Measurements from ENCODE around the gene WDR27. TPM values are rescaled to one million over a fixed set of nuclear protein-coding genes. Genes with fewer than 3 reads are reported as not detected.

Gene WDR27
- total RNA-seq, 1 donor from 2014 or later = 16.8 TPM

DNA sequence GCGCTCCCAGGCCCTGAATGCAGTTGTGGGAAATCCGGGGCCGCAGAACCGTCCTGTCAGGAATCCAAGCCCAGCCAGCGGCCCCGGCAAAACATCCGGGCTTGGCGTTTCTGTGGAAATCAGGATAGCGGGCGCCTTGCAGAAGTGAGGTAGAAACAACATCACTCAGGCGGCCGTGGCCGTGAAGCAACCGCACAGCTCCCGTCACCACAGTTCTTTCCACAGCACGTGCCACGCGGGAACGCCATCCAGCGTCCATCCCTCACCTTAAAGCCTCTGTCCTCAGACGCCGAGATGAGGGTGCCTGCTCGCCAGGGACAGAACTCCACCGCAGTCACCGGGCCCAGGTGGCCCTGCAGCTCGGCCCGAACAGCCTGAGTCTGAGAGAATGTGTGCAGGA is 34.1 kb downstream of the WDR27 start:
- Histone ChIP-seq H3K27me3 (ENCODE audit: control insufficient read depth, insufficient read depth, low read length) (no peaks in the 10 kb centered on the region), H3K36me3 (ENCODE audit: control insufficient read depth, insufficient read depth, low read length) (peaks cover 13% of the 10 kb centered on the region), H3K4me3 (ENCODE audit: low read depth, low read length) (no peak overlapping the region)
- TF ChIP-seq, protein P1, sequence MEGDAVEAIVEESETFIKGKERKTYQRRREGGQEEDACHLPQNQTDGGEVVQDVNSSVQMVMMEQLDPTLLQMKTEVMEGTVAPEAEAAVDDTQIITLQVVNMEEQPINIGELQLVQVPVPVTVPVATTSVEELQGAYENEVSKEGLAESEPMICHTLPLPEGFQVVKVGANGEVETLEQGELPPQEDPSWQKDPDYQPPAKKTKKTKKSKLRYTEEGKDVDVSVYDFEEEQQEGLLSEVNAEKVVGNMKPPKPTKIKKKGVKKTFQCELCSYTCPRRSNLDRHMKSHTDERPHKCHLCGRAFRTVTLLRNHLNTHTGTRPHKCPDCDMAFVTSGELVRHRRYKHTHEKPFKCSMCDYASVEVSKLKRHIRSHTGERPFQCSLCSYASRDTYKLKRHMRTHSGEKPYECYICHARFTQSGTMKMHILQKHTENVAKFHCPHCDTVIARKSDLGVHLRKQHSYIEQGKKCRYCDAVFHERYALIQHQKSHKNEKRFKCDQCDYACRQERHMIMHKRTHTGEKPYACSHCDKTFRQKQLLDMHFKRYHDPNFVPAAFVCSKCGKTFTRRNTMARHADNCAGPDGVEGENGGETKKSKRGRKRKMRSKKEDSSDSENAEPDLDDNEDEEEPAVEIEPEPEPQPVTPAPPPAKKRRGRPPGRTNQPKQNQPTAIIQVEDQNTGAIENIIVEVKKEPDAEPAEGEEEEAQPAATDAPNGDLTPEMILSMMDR (IDR thresholded peaks at IDR 0.05; ENCODE audit: insufficient read depth, low read length, severe bottlenecking) = no peak
- DNase-seq (ENCODE audit: low read depth) (no peak), FAIRE-seq (no peak)

- no peaks in the 10 kb centered on the region for H3K27me3 ChIP-seq (ENCODE audit: control insufficient read depth, insufficient read depth, low read length)
- peaks cover 13% of the 10 kb centered on the region for H3K36me3 ChIP-seq (ENCODE audit: control insufficient read depth, insufficient read depth, low read length)
- no peak for FAIRE-seq
- H3K4me3 ChIP-seq (ENCODE audit: low read depth, low read length) = no peak overlapping the region
- TF ChIP-seq, protein P1 (IDR thresholded peaks at IDR 0.05; ENCODE audit: insufficient read depth, low read length, severe bottlenecking) = no peak
- DNase-seq (ENCODE audit: low read depth) = no peak
Observed at GRCh38 chr6:169666441-169666840, 35.4 kb downstream of the WDR27 start.

GRCh38 chr6:169665289-169665688 is 36.5 kb downstream of the WDR27 start:
- no peak overlapping the region for H3K4me3 ChIP-seq (ENCODE audit: low read depth, low read length)
- FAIRE-seq = no peak
- TF ChIP-seq, protein P1 (IDR thresholded peaks at IDR 0.05; ENCODE audit: insufficient read depth, low read length, severe bottlenecking) = no peak
- H3K36me3 ChIP-seq (ENCODE audit: control insufficient read depth, insufficient read depth, low read length) = peaks cover 15% of the 10 kb centered on the region
- no peaks in the 10 kb centered on the region for H3K27me3 ChIP-seq (ENCODE audit: control insufficient read depth, insufficient read depth, low read length)
- peak; percentile 63 for DNase-seq (ENCODE audit: low read depth)

DNA sequence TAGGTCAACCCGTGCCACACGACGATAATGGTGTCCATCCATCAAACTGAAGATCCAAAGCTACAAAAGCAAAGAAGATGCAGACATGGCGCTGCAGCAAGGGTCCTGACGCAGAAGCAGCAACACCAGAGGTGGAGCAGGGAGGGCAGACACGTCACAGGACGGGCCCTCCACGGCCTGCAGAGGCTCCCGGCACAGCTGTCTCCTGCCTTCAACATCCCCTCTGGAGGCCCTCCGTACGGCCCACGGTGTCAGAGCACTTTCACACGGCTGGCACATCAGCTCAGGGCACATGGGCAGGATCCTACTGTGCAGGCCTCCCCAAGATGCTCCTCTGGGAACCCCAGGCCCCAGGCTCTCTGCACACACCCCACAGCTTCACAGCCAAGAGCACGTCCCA is 37.6 kb downstream of the WDR27 start:
- Histone ChIP-seq H3K27me3 (ENCODE audit: control insufficient read depth, insufficient read depth, low read length) (no peaks in the 10 kb centered on the region), H3K4me3 (ENCODE audit: low read depth, low read length) (no peak overlapping the region), H3K36me3 (ENCODE audit: control insufficient read depth, insufficient read depth, low read length) (peaks cover 17% of the 10 kb centered on the region)
- FAIRE-seq (no peak), DNase-seq (ENCODE audit: low read depth) (no peak)
- TF ChIP-seq, protein P1 (IDR thresholded peaks at IDR 0.05; ENCODE audit: insufficient read depth, low read length, severe bottlenecking) = no peak

DNA sequence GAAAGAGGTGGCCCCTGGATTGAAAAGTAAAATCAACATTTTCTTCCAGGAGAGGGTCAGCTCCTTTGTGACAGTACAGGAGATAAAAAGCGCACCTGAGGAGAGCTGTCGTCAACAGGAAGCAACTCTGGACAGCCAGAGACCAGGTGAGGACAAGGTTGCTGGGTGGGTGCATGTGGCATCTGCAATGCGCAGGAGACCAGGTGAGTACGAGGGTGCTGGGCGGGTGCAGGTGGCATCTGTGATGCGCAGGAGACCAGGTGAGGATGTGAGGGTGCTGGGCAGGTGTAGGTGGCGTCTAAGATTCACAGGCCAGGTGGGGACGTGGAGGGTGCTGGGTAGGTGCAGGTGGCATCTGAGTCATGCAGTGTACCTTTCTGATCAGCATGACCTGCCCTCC is 38.4 kb downstream of the WDR27 start:
- DNase-seq (ENCODE audit: low read depth) = no peak
- FAIRE-seq = no peak
- H3K27me3 ChIP-seq (ENCODE audit: control insufficient read depth, insufficient read depth, low read length) = no peaks in the 10 kb centered on the region
- TF ChIP-seq, protein P1 (IDR thresholded peaks at IDR 0.05; ENCODE audit: insufficient read depth, low read length, severe bottlenecking) = no peak
- no peak overlapping the region for H3K4me3 ChIP-seq (ENCODE audit: low read depth, low read length)
- peaks cover 17% of the 10 kb centered on the region for H3K36me3 ChIP-seq (ENCODE audit: control insufficient read depth, insufficient read depth, low read length)

DNA sequence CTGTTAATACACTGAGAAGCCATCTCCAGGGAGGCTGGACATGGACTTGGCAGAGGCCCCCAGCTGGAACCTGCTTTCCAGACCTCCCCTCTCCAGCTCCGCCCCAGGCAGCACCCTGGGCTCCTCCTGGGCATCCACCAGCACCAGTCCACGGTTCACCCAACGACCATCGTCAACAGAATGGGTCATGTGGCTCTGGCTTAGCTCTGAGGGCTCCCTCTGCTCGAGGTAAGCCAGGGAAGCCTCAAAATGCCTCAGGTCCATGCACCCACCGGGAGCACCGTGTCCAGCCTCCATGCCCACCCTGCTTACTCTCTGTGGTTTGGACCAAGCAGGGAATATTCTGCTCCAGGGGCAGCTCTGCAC is 40.5 kb downstream of the WDR27 start:
- no peak for FAIRE-seq
- H3K36me3 ChIP-seq (ENCODE audit: control insufficient read depth, insufficient read depth, low read length) = peaks cover 17% of the 10 kb centered on the region
- no peak for DNase-seq (ENCODE audit: low read depth)

More for the DNA sequence above, 40.5 kb downstream of the WDR27 start:
- Histone ChIP-seq H3K27me3 (ENCODE audit: control insufficient read depth, insufficient read depth, low read length) (no peaks in the 10 kb centered on the region), H3K4me3 (ENCODE audit: low read depth, low read length) (no peak overlapping the region)
- TF ChIP-seq, protein P1 (IDR thresholded peaks at IDR 0.05; ENCODE audit: insufficient read depth, low read length, severe bottlenecking) = no peak
